HepG2 (cell line): Measurements from ENCODE around the gene PRR14. TPM values are rescaled to one million over a fixed set of nuclear protein-coding genes. Genes with fewer than 3 reads are reported as not detected.

Experiments used
- CBFB ChIP-seq: sonication (generic); formaldehyde crosslinking; IDR thresholded peaks from 2 replicates; pipeline ENCODE4 v1.4.0; 2020; ENCODE audit warnings: missing genetic modification reagents
- DZIP1 ChIP-seq: sonication (generic); formaldehyde crosslinking; IDR thresholded peaks from 2 replicates; pipeline ENCODE4 v1.5.0; 2020; ENCODE audit warnings: mild to moderate bottlenecking, missing genetic modification reagents
- GATA4 ChIP-seq: sonication (generic); IDR thresholded peaks from 2 replicates; pipeline ENCODE4 v1.6.1; 2016; ENCODE audit warnings: antibody characterized with exemption, low read depth, borderline replicate concordance
- KDM5B ChIP-seq: sonication (generic); formaldehyde crosslinking; IDR thresholded peaks from 2 replicates; pipeline ENCODE4 v1.4.0; 2020; ENCODE audit warnings: missing genetic modification reagents, mild to moderate bottlenecking, borderline replicate concordance
- MBNL3 ChIP-seq: fragments of 250-450 bp; sonication (Bioruptor Pico); conservative IDR thresholded peaks from 2 replicates; pipeline ENCODE4 v1.8.0; 2022; ENCODE audit warnings: mild to moderate bottlenecking, inconsistent platforms
- ZFX ChIP-seq: sonication (generic); formaldehyde crosslinking; IDR thresholded peaks from 2 replicates; pipeline ENCODE4 v1.4.0; 2020; ENCODE audit warnings: mild to moderate bottlenecking, low read depth, missing genetic modification reagents, moderate library complexity
- ZNF121 ChIP-seq: sonication (generic); formaldehyde crosslinking; IDR thresholded peaks from 2 replicates; pipeline ENCODE4 v1.5.0; 2020; ENCODE audit warnings: mild to moderate bottlenecking, missing genetic modification reagents
- ZNF232 ChIP-seq: sonication (generic); formaldehyde crosslinking; IDR thresholded peaks from 2 replicates; pipeline ENCODE4 v1.4.0; 2020; ENCODE audit warnings: missing genetic modification reagents, borderline replicate concordance
- ZNF253 ChIP-seq: sonication (generic); formaldehyde crosslinking; IDR thresholded peaks from 2 replicates; pipeline ENCODE4 v1.8.0; 2022; ENCODE audit warnings: mild to moderate bottlenecking, missing genetic modification reagents, borderline replicate concordance
- ZNF333 ChIP-seq: sonication (generic); formaldehyde crosslinking; IDR thresholded peaks from 2 replicates; pipeline ENCODE4 v1.4.0; 2020; ENCODE audit warnings: mild to moderate bottlenecking, missing genetic modification reagents, borderline replicate concordance
- ZNF335 ChIP-seq: sonication (generic); formaldehyde crosslinking; IDR thresholded peaks from 2 replicates; pipeline ENCODE4 v1.4.0; 2020; ENCODE audit warnings: missing genetic modification reagents
- ZNF382 ChIP-seq: sonication (generic); formaldehyde crosslinking; IDR thresholded peaks from 2 replicates; pipeline ENCODE4 v1.5.0; 2020; ENCODE audit warnings: missing genetic modification reagents, mild to moderate bottlenecking, borderline replicate concordance
- ZNF451 ChIP-seq: sonication (generic); formaldehyde crosslinking; IDR thresholded peaks from 2 replicates; pipeline ENCODE4 v1.5.0; 2020; ENCODE audit warnings: mild to moderate bottlenecking, missing genetic modification reagents
- ZNF552 ChIP-seq: sonication (generic); formaldehyde crosslinking; IDR thresholded peaks from 2 replicates; pipeline ENCODE4 v1.9.0; 2022; ENCODE audit warnings: missing genetic modification reagents, mild to moderate bottlenecking, borderline replicate concordance
- ZNF580 ChIP-seq: IDR thresholded peaks from 2 replicates; pipeline ENCODE4 v1.6.1; 2016; ENCODE audit warnings: low read depth, borderline replicate concordance
- polyA plus RNA-seq, 8 experiments: library from polyadenylated mRNA; depleted of rRNA in 3 of 8; stranded (reverse) in 7 of 8; unstranded in 1 of 8; fragments of >200 nt; fragmentation: Illumina TruSeq in 4 of 8; extraction: Trizol in 4 of 8; gene quantifications; 2 replicates each; pipeline versions ENCODE4 v1.2.1 to v1.2.3, GENCODE V29; 2011 to 2016; ENCODE audit warnings: low read depth in 4 of 8, missing spikeins in 1 of 8, mixed read lengths in 1 of 8; ENCODE audit not compliant: insufficient read depth in 1 of 8
- total RNA-seq, 5 experiments: library from RNA; depleted of rRNA; stranded (reverse); fragments of >200 nt; fragmentation: Illumina TruSeq; extraction: Trizol; gene quantifications; 2 replicates each; pipeline ENCODE4 v1.2.3, GENCODE V29; 2016; ENCODE audit warnings: low read depth in 1 of 5
- TF ChIP-seq, protein P1 (sequence below): sonication (generic); formaldehyde crosslinking; IDR thresholded peaks from 2 replicates; pipeline ENCODE4 v1.8.1; 2022; ENCODE audit warnings: low read depth, mild to moderate bottlenecking, missing genetic modification reagents
- TF ChIP-seq, protein P2 (sequence below): sonication (generic); formaldehyde crosslinking; IDR thresholded peaks from 2 replicates; pipeline ENCODE4 v1.8.1; 2023; ENCODE audit warnings: mild to moderate bottlenecking, moderate library complexity, missing genetic modification reagents
- TF ChIP-seq, protein P3 (sequence below): sonication (generic); formaldehyde crosslinking; IDR thresholded peaks from 2 replicates; pipeline ENCODE4 v1.4.0; 2020; ENCODE audit warnings: missing genetic modification reagents

The PRR14 gene
- total and polyA plus RNA-seq, 2 of the 13 experiments (the other 11 are each of a cell fraction or from before 2014, with no cell fraction given) = 8.4 to 11.0 TPM

GRCh38 chr16:30698816-30699614, 48.3 kb downstream of the PRR14 start, which contains the start of gene SRCAP (continued):
- TF ChIP-seq ZNF232 (CRISPR knock-in tag) (peak; percentile 85; the same call in 1 of the 2 replicates), ZNF382 (no peak), ZNF121 (no peak; the same call in 1 of the 2 replicates), CBFB (CRISPR knock-in tag) (peak; percentile 32; the same call in 1 of the 2 replicates), ZFX (peak; percentile 22; the same call in 1 of the 2 replicates), ZNF335 (CRISPR knock-in tag) (0 out of 2 replicates have a peak, but pooled peaks have one; percentile 27), GATA4 (0 out of 2 replicates have a peak, but pooled peaks have one; percentile 19), MBNL3 (CRISPR knock-in tag) (no peak), ZNF333 (CRISPR knock-in tag) (peak; percentile 24; the same call in 1 of the 2 replicates), KDM5B (no peak; the same call in 1 of the 2 replicates), DZIP1 (CRISPR knock-in tag) (peak; percentile 96; the same call in 1 of the 2 replicates), ZNF552 (CRISPR knock-in tag) (no peak), ZNF253 (CRISPR knock-in tag) (no peak; the same call in 1 of the 2 replicates), ZNF580 (CRISPR knock-in tag) (no peak), ZNF451 (CRISPR knock-in tag) (no peak)
- TF ChIP-seq, protein P1, sequence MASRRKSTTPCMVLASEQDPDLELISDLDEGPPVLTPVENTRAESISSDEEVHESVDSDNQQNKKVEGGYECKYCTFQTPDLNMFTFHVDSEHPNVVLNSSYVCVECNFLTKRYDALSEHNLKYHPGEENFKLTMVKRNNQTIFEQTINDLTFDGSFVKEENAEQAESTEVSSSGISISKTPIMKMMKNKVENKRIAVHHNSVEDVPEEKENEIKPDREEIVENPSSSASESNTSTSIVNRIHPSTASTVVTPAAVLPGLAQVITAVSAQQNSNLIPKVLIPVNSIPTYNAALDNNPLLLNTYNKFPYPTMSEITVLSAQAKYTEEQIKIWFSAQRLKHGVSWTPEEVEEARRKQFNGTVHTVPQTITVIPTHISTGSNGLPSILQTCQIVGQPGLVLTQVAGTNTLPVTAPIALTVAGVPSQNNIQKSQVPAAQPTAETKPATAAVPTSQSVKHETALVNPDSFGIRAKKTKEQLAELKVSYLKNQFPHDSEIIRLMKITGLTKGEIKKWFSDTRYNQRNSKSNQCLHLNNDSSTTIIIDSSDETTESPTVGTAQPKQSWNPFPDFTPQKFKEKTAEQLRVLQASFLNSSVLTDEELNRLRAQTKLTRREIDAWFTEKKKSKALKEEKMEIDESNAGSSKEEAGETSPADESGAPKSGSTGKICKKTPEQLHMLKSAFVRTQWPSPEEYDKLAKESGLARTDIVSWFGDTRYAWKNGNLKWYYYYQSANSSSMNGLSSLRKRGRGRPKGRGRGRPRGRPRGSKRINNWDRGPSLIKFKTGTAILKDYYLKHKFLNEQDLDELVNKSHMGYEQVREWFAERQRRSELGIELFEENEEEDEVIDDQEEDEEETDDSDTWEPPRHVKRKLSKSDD = peak; percentile 49; the same call in 1 of the 2 replicates
- TF ChIP-seq, protein P2, sequence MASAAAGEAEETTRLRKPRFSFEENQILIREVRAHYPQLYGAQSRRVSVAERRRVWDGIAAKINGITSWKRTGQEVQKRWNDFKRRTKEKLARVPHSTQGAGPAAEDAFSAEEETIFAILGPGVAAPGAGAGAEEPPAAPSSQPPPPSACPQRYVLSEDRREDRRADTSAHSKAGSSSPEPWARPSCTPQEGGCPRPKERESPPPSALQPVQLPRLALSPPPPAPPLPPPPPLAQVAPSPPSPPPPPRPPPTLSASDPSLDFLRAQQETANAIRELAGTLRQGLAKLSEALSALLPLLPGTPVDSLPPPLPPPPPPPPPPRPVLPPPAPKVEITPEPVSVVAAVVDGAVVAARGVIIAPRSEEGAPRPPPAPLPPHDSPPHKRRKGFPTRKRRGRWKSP (CRISPR knock-in tag) = no peak
- TF ChIP-seq, protein P3, sequence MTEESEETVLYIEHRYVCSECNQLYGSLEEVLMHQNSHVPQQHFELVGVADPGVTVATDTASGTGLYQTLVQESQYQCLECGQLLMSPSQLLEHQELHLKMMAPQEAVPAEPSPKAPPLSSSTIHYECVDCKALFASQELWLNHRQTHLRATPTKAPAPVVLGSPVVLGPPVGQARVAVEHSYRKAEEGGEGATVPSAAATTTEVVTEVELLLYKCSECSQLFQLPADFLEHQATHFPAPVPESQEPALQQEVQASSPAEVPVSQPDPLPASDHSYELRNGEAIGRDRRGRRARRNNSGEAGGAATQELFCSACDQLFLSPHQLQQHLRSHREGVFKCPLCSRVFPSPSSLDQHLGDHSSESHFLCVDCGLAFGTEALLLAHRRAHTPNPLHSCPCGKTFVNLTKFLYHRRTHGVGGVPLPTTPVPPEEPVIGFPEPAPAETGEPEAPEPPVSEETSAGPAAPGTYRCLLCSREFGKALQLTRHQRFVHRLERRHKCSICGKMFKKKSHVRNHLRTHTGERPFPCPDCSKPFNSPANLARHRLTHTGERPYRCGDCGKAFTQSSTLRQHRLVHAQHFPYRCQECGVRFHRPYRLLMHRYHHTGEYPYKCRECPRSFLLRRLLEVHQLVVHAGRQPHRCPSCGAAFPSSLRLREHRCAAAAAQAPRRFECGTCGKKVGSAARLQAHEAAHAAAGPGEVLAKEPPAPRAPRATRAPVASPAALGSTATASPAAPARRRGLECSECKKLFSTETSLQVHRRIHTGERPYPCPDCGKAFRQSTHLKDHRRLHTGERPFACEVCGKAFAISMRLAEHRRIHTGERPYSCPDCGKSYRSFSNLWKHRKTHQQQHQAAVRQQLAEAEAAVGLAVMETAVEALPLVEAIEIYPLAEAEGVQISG = peak; percentile 38
